Stomach (tissue), 9 donors: Measurements from ENCODE around the gene SIGLEC7. TPM values are rescaled to one million over a fixed set of nuclear protein-coding genes. Genes with fewer than 3 reads are reported as not detected.
A peak's percentile ranks its signal among the peaks of the same experiment; 100 is the strongest.

Source experiments
- DNase-seq, 2 donors: peaks; one replicate each; pipeline versions ENCODE4 v3.0.0 to v3.0.0-alpha.2; 2013 to 2019
- H3K27ac ChIP-seq, 5 donors: fragments of 200-600 bp in 4 of 5; sonication (generic) in 4 of 5; one replicate each; pipeline ENCODE4 v1.5.1; 2013 to 2019; ENCODE audit warnings: mild to moderate bottlenecking in 1 of 5, moderate library complexity in 1 of 5
- H3K27me3 ChIP-seq, 3 donors: fragments of 200-600 bp; sonication (generic); one replicate each; pipeline ENCODE4 v1.5.1; 2017 to 2019; ENCODE audit warnings: mixed run types in 1 of 3
- H3K36me3 ChIP-seq, 4 donors: fragments of 200-600 bp; sonication (generic); 1 replicate in 3 of 4; 2 replicates in 1 of 4; pipeline ENCODE4 v1.5.1; 2016 to 2019
- H3K4me1 ChIP-seq, 4 donors: fragments of 200-600 bp; sonication (generic); one replicate each; pipeline ENCODE4 v1.5.1; 2016 to 2019
- H3K4me3 ChIP-seq, 4 donors: fragments of 200-600 bp; sonication (generic) in 3 of 4; one replicate each; pipeline ENCODE4 v1.5.1; 2016 to 2019; ENCODE audit warnings: mild to moderate bottlenecking in 1 of 4
- H3K9me3 ChIP-seq, 4 donors: fragments of 200-600 bp; sonication (generic); one replicate each; pipeline ENCODE4 v1.5.1; 2016 to 2019
- CTCF ChIP-seq, 7 experiments: fragments of 450-650 bp in 4 of 7; fragments of 200-600 bp in 3 of 7; sonication (generic) in 3 of 7; IDR thresholded peaks; one replicate each; pipeline ENCODE4 v1.5.1; 2016 to 2019; ENCODE audit warnings: antibody characterized with exemption in 7 of 7, control low read depth in 2 of 7, mild to moderate bottlenecking in 1 of 7
- EP300 ChIP-seq: sonication (generic); formaldehyde crosslinking; IDR thresholded peaks from one replicate; pipeline ENCODE4 v1.6.1; 2017; ENCODE audit warnings: antibody characterized with exemption
- POLR2A ChIP-seq, 4 donors: fragments of 450-650 bp; IDR thresholded peaks; one replicate each; pipeline ENCODE4 v1.6.1; 2016; ENCODE audit warnings: antibody characterized with exemption in 4 of 4, control low read depth in 2 of 4, mild to moderate bottlenecking in 1 of 4, moderate library complexity in 1 of 4
- POLR2AphosphoS5 ChIP-seq, 3 donors: sonication (generic); formaldehyde crosslinking; IDR thresholded peaks; one replicate each; pipeline ENCODE4 v1.6.1; 2016; ENCODE audit warnings: antibody characterized with exemption in 3 of 3
- WGBS, 5 donors: extraction: QIAGEN DNeasy Blood & Tissue Kit in 3 of 5; methylation state at CpG; one replicate each; pipeline versions ENCODE4 v1.1.5 to v1.1.7; 2013 to 2018; 5-methylcytosine and 5-hydroxymethylcytosine counted together
- intact Hi-C: fragments of 100-400 bp; cut with DNase I; formaldehyde crosslinking; loops from one replicate; pipeline ENCODE4 v1.15.1; 2023; ENCODE audit warnings: low total_unique reads
- polyA plus RNA-seq, 3 donors: library from polyadenylated mRNA; stranded (reverse); fragments of 200-250 nt; gene quantifications; one replicate each; pipeline ENCODE4 v1.2.3, GENCODE V29; 2013
- total RNA-seq, 5 donors: library from RNA; depleted of rRNA; stranded (reverse); fragments of >200 nt; gene quantifications; one replicate each; pipeline versions ENCODE4 v1.1.0 to v1.2.3, GENCODE V29; 2014 to 2016
- donor health status: healthy with polysubstance abuse.
- donor health status: Bipolar disorder and iron deficiency.
- donor health status: healthy.

Gene SIGLEC7
- total and polyA plus RNA-seq, 8 donors = 0.18 to 1.8 (median 0.90) TPM; not detected in 4

GRCh38 chr19:51128227-51128626 is 13.9 kb upstream of the SIGLEC7 start:
- Histone ChIP-seq H3K4me1 (peaks cover 6 to 27% (median 12%) of the 10 kb centered on the region in 4 donors), H3K27me3 (peaks cover 0 to 32% (median 0%) of the 10 kb centered on the region in 3 donors), H3K4me3 (peak overlapping the region in 1 of 4 donors; percentile 11), H3K27ac (peak overlapping the region in 2 of 5 donors; percentile 25 to 60), H3K36me3 (no peaks in the 10 kb centered on the region), H3K9me3 (no peaks in the 10 kb centered on the region)
- no peak for TF ChIP-seq EP300
- no peak for TF ChIP-seq POLR2A (IDR thresholded peaks at IDR 0.05)
- TF ChIP-seq CTCF (IDR thresholded peaks at IDR 0.05) = no peak
- no peak for TF ChIP-seq POLR2AphosphoS5 (IDR thresholded peaks at IDR 0.05)
- no peak for DNase-seq
- 84 to 95% (median 90%) methylated on average over 7 of the region's 7 CpGs for WGBS, 5 donors
- intact Hi-C loops = no loop called here

DNA sequence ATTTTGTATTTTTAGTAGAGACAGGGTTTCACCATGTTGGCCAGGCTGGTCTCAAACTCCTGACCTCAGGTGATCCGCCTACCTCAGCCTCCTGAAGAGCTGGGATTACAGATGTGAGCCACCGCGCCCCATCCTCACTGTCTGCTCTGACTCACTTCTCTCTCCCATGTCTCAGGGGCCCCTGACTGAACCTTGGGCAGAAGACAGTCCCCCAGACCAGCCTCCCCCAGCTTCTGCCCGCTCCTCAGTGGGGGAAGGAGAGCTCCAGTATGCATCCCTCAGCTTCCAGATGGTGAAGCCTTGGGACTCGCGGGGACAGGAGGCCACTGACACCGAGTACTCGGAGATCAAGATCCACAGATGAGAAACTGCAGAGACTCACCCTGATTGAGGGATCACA is 12.4 kb upstream of the SIGLEC7 start:
- Histone ChIP-seq H3K27me3 (peaks cover 0 to 21% (median 0%) of the 10 kb centered on the region in 3 donors), H3K9me3 (no peaks in the 10 kb centered on the region), H3K27ac (no peak overlapping the region), H3K36me3 (no peaks in the 10 kb centered on the region), H3K4me3 (no peak overlapping the region), H3K4me1 (peaks cover 6 to 27% (median 9%) of the 10 kb centered on the region in 4 donors)
- WGBS, 5 donors = 78 to 90% (median 85%) methylated on average over 4 to 8 of the region's 8 CpGs
- intact Hi-C loops = no loop called here
- no peak for DNase-seq
- TF ChIP-seq CTCF (IDR thresholded peaks at IDR 0.05) (no peak), POLR2A (IDR thresholded peaks at IDR 0.05) (no peak), POLR2AphosphoS5 (IDR thresholded peaks at IDR 0.05) (no peak), EP300 (no peak)

- TF ChIP-seq EP300 (no peak), POLR2AphosphoS5 (IDR thresholded peaks at IDR 0.05) (peak; percentile 1 to 27 (median 22)), CTCF (IDR thresholded peaks at IDR 0.05) (peak in 1 of 7 experiments; percentile 12), POLR2A (IDR thresholded peaks at IDR 0.05) (no peak)
- Histone ChIP-seq H3K4me3 (no peak overlapping the region), H3K27ac (peak overlapping the region; percentile 28 to 62 (median 59)), H3K27me3 (peaks cover 0 to 5% (median 0%) of the 10 kb centered on the region in 3 donors), H3K9me3 (no peaks in the 10 kb centered on the region), H3K36me3 (no peaks in the 10 kb centered on the region), H3K4me1 (peaks cover 6 to 27% (median 9%) of the 10 kb centered on the region in 4 donors)
- DNase-seq = peak; percentile 56 to 74
- intact Hi-C loops = no loop called here
- WGBS, 5 donors = 26 to 44% (median 32%) methylated on average over 24 of the region's 24 CpGs
These were observed 10.1 kb upstream of the SIGLEC7 start for GRCh38 chr19:51131780-51132680.

DNA sequence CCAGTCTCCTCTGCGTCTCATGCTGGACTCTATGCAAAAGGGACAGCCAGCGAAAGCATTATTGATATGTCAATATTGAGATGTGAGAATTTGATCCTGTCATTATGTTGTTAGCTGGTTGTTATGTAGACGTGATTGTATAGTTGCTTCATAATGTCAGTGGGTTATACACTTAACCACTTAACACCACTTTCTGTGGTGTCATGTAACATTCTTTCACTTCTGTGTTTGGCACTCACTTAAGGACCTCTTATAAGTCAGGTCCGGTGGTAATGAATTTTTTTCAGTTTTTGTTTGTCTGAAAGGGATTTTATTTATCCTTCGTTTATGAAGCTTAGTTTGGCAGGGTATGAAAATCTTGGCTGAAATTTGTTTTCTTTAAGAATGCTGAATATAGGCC is 7.1 kb upstream of the SIGLEC7 start:
- no peaks in the 10 kb centered on the region for H3K36me3 ChIP-seq
- TF ChIP-seq POLR2AphosphoS5 (IDR thresholded peaks at IDR 0.05) = no peak
- no peak for TF ChIP-seq CTCF (IDR thresholded peaks at IDR 0.05)
- no peak for TF ChIP-seq EP300
- TF ChIP-seq POLR2A (IDR thresholded peaks at IDR 0.05) = no peak
- intact Hi-C loops = no loop called here
- H3K4me1 ChIP-seq = peaks cover 6 to 21% (median 9%) of the 10 kb centered on the region in 4 donors
- DNase-seq = no peak
- H3K4me3 ChIP-seq = no peak overlapping the region
- 71 to 83% (median 76%) methylated on average over 5 of the region's 5 CpGs for WGBS, 5 donors
- peaks cover 0 to 18% (median 9%) of the 10 kb centered on the region in 3 donors for H3K27me3 ChIP-seq
- no peak overlapping the region for H3K27ac ChIP-seq
- H3K9me3 ChIP-seq = no peaks in the 10 kb centered on the region
